HG03103 (cell line): ENCODE results near the gene PROK1.

Experiments used
- ATAC-seq: cut with Tn5 transposase; IDR thresholded peaks from one replicate; pipeline ENCODE4 v1.9.1; 2021; ENCODE audit warnings: low read depth; ENCODE audit not compliant: unreplicated experiment

PROK1 gene

DNA sequence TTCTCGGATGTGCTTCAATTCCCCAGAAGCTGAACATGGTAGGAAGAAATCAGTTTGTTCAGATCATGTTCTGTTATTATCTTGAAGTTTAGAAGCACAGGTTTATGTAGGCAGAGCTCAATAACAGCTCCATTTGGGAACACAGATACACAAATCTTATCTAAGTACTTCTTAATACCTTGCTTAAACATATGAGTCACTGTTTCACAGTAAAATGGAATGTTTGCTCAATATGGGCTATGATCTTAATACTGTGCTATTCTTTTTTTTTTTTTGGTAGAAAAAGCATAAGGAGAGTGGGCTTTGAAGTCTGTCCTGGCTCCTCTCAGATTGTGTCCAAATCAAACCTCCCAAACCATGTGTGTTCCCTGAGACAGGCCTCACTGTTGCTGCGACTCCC is 13.4 kb downstream of the PROK1 start:
- ATAC-seq: no peak

DNA sequence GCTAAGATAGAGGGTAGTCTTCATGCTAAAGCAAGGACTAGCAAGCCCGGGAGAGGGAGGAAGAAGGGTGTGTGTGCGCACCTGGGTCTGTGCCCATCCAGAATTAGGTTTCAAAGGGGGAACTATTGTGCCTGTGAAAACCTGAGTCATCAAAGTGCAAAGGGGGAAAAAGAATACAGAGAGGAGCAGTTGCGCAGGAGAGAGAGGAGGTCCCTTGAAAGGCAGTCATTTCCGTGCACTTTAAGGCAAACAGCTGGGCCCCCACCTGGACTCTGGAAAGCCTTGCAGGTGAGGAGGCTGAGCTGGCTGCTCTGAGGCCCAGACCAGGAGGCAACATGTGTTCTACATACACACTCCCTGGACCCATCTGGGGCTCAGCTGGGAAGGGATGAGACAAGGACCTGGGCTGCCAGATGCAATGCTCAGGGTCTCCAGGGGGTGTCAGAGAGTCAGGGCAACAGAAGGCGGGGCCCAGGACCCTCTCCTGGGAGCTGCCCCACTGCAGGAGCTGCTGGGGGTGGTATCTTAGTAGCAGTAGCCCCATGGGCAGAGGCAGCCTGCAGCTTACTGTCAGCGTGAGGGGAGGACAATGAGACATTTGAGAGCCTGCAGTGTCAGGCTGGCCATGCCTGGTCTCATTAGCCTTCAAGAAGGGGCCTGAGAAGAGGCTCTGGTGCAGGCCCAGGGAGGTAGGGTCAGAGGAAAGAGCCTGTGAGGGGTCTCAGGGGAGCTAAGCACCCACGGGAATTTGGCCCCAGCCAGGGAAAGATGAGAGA is 14.3 kb downstream of the PROK1 start:
- ATAC-seq: no peak

DNA sequence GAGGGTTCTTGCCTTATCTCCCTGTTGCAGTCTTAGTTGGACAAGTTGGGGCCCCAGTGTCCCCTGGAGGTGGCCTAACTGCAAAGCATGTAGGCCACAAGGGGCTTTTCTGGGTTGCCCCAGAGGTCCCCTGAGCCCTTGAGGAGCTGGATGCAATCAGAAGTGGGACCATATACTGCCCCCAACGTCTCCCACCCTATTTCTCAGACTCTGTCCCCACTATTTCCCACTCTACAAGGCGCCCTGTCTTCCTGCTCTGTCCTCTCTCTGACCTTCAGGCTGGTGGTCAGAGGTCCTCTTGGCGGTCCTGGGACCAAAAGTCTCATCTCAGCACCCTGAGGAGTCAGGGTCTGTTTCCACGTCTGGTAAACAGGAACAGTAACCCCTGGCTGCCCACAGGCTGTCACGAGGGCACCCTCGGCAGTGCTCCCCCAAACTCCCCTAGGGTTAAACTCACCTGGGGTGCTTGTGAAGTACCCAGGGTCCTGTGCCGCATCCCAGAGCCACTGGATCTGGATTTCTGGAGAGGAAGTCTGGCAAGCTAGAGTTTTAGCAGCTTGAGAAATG is 14.9 kb downstream of the PROK1 start:
- ATAC-seq: no peak

DNA sequence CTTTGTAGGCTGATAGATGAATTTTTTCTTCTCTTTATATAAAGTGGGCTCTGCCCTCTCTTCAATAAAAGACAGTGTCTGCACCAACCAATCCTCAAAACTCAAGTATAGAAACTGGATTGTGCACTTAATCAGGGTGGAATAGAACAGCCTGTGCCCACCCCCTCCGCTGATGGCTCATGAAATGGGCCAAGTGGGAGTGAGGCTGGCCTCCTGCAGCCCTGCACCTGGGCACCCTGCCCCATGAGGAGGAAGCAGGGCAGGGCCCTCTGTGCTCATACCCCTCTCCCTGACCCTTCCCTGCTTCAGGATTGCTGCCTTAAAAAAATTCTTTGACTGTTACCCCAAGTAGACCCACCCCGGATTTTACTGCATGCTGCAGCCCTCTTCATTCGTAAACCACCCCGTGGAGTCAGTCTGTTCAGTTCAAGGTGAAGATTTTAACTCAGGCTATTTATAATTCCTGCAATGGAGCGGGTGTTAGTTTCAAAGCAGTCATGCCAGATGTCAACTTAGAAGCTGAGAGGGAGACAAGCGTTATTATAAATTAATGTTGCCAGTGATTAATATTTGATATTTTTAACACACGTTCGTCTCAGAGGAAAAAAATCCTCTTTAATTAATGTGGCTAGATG is 15.8 kb downstream of the PROK1 start:
- no peak for ATAC-seq

DNA sequence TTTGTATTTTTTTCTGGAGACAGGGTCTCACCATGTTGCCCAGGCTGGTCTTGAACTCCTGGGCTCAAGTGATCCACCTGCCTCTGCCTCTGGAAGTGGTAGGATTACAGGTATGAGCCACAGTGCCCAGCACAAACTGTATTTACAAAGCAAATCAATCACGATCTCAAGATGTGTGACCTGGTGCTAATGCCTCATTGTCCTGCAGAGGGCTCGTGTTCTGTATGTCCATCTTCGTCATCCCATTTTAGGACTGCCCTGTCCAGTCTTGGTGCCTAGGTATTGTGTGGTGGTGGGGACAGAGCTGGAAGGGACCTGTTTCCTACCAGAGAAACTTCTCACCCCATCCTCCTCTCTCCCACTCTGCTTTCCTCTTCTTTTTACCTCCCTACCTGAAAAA is 20.2 kb downstream of the PROK1 start:
- ATAC-seq: no peak

DNA sequence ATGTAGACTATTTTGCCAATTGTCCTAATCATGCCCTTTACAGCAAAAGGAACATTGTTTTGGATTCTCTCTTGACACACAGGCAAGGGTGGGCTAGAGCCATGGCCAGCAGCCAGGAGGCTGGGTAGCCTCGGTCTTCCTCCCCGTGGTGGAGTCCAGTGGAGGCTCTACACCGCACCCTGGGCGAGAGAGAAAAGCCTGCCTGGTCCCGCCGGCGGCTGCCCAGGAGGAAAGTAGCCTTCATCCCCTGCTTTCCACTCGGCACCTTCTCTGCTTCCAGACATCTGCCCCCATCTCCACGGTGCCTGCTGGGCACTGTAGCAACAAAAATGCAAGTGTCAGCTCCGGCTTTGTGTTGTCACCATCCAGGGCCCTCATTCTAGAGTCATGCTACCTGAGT is 21.6 kb downstream of the PROK1 start:
- ATAC-seq: no peak

DNA sequence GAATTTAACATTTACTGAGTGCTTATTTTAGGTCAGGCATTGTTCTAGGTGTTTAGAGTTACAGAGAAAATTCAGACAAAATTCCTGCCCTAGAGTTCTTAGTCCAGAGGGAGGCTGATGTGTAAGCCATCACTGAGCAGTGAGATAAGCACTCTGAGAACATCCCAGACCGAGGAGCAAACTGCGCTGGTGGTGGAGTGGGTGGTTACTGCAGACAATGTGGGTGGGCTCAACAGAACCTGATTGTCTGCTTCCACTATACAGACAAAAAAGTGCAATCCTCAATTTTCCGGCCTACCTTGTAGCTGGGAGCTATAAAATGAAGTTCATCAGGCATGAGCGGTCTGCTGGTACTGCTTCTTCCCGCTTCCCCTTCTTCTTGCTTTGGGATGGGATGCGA is 23.5 kb downstream of the PROK1 start:
- no peak for ATAC-seq

DNA sequence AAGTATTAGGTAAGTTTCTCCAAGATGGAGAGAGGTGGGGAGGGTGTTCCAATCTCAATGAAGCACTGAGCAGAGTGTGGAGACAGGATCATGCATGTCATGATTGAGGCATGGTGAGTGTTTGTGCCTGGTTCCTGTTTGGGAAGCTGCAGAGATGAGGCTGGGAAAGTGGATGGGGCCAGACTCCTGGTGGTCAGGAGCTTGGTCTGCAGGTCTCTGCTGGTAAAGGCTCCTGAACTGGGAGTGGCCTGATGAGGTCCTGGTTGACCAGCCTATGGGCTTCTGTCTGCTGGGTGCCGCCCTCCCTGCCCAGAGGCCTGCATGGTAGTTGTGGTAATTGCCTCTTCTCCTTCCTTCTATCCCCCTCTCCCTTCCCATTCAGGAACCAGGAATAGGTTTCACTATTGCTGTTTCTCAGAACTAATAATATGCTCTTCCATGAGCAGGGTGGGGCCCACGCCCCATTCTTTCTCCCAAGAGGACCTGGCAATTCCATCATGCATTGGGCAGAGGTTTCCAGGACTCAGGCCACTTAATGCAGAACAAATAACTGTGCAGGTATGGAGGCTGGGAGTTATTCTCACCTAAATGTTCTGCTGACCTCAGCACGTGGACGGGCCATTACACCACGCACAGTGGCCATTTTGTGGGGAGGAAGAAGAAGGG is 24.5 kb downstream of the PROK1 start:
- no peak for ATAC-seq

DNA sequence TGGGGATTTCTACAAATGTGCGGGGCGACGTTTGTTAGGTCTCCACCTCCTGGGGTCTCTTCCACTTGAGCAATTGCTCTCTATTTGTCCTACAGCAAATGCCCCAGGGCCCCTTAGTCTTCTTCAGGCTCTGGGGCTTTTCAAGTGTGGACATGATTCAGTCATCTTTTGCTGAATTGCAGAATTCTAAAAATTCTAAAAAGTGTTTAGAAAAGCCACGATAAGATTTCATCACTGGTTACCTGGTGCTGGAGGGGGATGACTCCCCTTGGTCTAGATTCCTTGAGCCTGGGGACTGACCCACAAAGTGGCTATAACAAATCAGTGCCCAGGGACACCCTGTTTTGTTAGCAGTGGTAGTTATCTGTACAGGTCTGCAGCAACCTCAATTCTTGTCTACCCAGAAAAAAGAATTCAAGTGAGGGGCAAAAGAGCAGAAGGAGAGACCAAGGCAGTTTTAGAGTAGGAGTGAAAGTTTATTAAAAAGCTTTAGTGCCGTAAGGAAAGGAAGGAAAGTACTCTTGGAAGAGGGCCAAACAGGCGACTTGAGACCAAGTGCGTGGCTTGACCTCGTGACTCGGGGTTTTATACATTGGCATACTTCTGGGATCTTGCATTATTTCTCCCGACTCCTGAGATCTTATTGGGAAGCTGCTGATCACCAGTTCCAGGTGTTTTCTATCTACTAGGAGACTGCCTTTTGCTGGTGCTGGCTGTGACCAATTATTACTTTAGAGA is 25.2 kb downstream of the PROK1 start:
- ATAC-seq: no peak

DNA sequence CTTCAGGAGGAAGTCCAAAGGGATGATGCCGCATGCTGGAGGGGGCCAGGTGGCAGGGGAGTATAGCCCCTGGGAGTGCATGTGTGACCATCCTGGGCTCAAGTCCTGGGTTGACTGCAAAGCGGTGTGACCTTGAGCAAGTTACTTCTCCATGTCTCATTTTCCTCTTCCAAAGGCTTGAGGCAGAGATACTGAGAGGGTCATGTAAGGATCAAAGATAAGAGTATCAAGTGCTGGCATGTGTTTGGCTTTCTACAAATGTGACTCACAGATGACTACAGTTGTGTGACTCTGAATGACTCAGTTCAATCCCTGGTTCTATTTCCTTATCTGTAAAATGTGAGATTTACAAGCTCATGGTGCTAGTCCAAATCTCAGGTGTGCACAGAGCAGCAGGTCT is 26.1 kb downstream of the PROK1 start:
- no peak for ATAC-seq

DNA sequence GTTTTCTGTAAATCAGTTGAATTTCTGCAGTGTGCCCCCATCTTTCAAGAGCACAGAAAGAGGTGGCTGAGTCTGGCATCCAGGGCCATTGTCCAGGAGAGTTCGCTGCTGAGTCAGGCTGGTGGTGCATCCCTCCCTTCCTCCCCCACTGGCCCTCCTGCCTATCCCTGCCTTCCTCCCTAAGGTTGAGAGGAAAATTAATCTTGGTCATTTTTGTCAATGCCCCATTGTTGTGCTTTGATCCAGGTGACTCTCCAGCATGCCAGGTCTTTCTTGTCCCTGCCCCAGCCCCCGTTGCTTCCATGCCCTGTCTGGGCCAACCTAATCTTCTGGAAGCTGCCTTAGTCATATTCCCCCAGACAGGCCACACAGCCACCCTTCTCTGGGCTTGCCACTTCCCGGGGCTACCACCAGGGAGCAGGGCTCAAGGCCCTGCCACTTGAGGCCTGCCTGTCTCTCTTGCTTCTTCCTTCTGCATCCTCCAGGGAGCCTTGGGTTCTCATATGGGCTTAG is 26.6 kb downstream of the PROK1 start:
- no peak for ATAC-seq

DNA sequence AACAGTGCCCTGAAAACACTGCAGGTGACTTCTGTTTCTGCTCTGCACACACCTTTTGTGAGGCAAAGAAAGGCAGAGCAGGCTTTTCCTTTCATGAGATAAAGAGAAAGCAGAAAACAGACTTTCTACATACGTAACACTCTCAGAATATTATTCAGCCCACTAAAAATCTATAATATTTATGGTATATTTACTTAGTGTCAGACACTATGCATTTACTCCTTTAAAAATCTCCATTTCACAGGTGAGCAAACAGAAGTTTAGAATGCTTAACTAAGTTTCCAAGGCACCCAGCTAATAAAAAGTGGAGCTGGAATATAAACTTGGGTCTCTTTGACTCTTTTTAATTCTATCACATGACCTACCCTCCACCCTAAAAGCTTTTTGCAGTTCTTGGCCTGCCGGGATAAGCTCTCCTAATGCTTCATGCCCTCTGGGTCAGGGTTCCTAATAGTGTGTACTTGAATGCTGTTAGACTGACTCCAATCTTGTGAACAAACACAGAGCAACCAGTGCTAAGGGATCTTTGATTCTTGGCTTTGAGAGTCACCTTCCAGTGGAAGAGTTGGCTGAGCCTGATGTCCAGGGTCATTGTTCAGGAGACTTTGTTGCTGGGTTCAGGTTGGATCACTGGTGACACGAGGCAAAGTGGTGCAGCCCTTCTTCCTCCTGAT is 27.2 kb downstream of the PROK1 start:
- no peak for ATAC-seq

DNA sequence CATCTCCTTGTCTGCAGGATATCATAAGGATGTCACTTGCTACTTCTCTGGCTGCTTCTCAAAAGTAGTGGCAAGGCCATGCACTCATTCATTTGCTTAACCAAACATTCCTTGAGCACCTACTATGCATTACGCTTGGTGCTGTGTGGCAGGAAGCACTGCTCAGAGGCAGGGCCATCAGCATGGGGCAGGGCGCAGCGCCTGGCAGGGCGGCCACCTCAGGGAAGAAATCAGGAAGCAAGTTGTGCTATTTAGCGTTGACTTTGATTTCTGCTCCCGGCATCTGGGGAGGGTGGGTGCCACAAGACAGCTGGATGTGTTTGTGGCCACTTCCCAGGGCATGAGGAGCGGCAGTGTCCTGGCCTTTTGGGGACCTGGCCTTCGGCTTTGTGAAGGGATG is 27.9 kb downstream of the PROK1 start:
- no peak for ATAC-seq

DNA sequence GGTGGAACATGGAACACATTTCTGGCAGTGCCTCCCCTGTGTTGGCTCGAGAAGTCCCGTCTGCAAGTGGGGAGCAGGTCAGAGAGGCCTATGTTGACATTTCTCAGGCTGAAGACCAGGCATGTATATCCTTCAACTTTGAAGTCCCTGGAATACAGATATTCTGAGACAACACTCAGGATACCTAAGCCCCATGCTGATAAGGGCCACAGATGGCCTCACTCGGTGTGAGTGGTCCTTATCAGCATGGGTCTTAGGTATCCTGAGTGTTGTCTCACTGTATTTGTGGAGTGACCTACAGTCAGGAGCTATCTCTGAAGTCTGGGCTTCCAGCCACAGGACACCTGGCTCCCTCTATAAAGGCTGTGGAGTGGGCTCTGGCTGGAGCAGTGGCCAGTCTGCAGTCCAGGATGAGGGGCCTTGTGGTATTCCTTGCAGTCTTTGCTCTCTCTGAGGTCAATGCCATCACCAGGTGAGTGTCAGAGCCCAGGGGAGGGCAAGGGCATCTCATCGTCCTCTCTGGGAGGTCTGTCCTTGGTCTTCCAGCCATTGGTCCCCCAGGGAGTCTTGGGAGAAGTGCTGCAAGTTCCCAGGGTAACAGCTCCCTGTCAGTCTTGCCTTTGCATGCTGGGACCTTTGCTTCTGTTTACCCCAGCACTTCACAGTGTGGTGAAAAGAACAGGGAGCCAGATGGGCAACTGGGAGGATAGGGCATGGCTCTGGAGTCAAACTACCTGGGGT is 29.6 kb downstream of the PROK1 start:
- ATAC-seq: no peak

DNA sequence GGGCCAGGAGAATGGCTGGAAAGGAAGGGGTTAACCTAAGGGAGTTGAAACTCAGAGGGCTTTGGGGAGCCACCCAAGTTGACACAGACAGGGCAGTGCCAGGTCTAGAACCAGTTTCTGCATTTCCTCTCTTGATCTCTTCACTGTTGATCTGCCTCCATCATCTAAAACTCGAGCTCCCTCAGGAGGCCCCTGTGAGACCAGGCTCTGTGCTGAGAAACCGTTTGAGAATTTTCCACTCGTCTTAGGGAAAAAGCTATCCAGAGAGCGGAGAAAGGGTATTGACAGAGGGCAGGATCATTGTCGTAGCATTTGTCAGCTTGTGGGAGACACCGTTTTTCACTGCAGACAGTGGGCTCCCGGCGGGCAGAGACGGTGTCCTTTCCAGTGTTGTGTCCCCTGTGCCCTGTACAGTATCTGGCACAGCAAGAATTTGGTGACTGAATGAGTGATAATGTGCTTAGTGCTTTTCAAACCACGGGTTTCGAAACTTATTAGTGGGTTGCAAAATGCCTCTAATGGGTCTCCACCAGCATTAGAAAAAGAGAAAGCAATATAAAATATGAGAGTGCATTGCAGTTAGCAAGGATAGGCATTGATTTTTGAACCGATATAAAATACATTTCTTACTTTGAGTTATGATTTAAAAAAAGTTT is 31.1 kb downstream of the PROK1 start:
- ATAC-seq: no peak

DNA sequence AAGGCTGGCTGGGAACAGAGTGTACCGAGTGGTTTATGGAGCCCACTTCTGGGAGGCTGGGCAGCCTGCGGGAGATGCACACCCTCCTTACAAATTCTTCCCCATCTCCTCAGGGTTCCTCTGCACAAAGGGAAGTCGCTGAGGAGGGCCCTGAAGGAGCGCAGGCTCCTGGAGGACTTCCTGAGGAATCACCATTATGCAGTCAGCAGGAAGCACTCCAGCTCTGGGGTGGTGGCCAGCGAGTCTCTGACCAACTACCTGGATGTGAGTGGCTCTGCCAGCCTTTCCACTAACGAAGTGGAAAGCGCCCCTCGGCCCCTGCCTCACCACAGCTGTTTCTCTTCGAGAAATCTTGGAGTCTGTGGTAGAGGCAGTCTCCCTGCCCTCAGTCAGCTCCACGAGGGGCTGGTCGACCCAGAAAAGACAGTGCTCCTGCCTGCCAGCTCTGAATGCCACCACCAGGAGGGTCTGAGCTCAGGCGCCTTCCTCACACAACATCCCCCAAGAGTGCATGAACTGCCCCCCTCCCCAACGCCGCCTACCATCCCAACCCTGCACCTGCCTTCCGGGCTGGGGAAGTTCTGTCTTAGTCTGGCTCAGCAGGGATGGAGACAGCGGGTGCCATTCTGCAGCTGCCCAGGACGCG is 31.8 kb downstream of the PROK1 start:
- ATAC-seq: no peak

DNA sequence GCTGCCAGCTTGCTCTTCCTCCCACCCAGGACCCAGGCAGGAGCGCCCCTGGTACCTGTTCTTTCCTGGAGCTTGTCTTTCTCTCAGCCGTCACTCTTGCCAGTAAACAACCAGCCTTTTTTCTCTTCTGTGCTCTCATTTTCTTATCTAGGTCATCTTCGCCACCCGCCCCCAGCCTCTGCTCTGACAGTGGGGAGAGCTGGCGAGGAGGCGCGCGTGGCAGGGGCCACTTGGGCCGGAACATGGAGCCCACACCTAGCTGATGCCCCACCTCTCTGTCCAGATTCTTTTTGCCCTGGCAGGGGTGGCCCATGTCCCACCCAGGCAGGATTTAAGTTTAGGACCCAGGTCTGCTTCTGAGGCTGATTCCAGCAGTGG is 32.3 kb downstream of the PROK1 start:
- ATAC-seq: no peak

DNA sequence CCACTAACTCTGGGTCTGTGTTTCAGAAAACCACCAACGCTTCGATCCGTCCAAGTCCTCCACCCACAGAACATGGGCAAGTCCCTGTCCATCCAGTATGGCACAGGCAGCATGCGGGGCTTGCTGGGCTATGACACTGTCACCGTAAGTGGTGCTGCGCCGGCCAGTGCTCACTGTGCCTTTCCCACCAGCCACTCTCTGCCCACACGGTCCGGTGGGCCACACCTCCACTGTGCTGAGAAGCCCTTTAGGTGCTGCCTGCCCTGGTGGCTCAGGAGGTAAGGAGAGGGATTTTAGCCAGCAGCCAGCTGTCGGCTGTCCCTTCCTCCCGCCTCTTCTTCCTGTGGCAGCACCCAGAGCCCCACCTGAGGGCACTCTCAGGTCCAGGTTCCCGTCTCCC is 33.9 kb downstream of the PROK1 start:
- ATAC-seq: no peak

DNA sequence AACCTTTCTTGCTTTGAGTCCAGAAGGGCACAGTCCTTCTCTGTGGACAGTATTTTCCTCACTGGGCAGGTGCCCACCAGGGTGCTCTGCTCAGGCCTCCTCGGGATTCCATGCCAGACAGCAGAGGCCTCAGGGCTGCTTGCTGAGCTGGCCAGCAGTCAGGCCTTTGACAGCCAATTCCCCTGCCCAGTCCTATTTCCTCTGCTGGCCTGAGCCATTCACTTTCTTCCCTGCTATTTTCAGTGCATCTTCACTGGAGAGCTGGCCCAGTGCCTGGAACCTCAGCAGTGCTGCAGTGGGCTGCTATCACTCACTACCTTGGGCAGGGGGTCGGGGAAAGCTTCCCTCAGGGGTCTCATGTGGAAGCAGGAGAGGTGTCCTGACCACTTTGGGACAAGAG is 34.8 kb downstream of the PROK1 start:
- ATAC-seq: no peak
